Neural cell (in vitro differentiated cells): ENCODE data around the gene SCYL3.

Experiments
- CTCF ChIP-seq: fragments of 450-650 bp; IDR thresholded peaks from 2 replicates; pipeline ENCODE4 v1.5.1; 2014; ENCODE audit warnings: antibody characterized with exemption, mild to moderate bottlenecking, moderate library complexity; ENCODE audit not compliant: poor library complexity, severe bottlenecking
- RAD21 ChIP-seq: fragments of 450-650 bp; conservative IDR thresholded peaks from 2 replicates; pipeline ENCODE4 v1.6.1; 2014; ENCODE audit warnings: antibody characterized with exemption, mild to moderate bottlenecking, moderate library complexity

- TF ChIP-seq CTCF (no peak), RAD21 (no peak)
Observed at GRCh38 chr1:169924063-169924462, 30.4 kb upstream of the SCYL3 start.
